ENCODE measurements around the gene KCNC3.

The KCNC3 gene

GRCh38 chr19:50266896-50267295, 62.3 kb downstream of the KCNC3 start:
- peaks cover 5% of the 10 kb centered on the region for H3K36me3 ChIP-seq (ENCODE audit: insufficient read depth, insufficient read length, low read length)
- no peaks in the 10 kb centered on the region for H3K27me3 ChIP-seq (ENCODE audit: insufficient read depth, insufficient read length)
- DNase-seq (ENCODE audit: low read depth, low spot score), result peak; percentile 27
- peaks cover 7% of the 10 kb centered on the region for H3K4me1 ChIP-seq (ENCODE audit: insufficient read depth, insufficient read length)
- H3K9me3 ChIP-seq (ENCODE audit: insufficient read depth, low read length), result no peaks in the 10 kb centered on the region
- H3K9ac ChIP-seq (ENCODE audit: insufficient read length, low read depth), result peak overlapping the region; percentile 50
- TF ChIP-seq ZNF274 (IDR thresholded peaks at IDR 0.05; ENCODE audit: low read depth, low read length) (no peak), SUZ12 (IDR thresholded peaks at IDR 0.05; ENCODE audit: extremely low read depth, insufficient read depth, insufficient read length) (no peak), YY1 (IDR thresholded peaks at IDR 0.05; ENCODE audit: insufficient read depth, insufficient read length) (no peak)
- H3K4me3 ChIP-seq (ENCODE audit: insufficient read length, low read depth), result no peak overlapping the region

- H3K4me3 ChIP-seq (ENCODE audit: insufficient read length, low read depth), result no peak overlapping the region
- no peak for TF ChIP-seq SUZ12 (IDR thresholded peaks at IDR 0.05; ENCODE audit: extremely low read depth, insufficient read depth, insufficient read length)
- no peak for TF ChIP-seq YY1 (IDR thresholded peaks at IDR 0.05; ENCODE audit: insufficient read depth, insufficient read length)
- no peak for TF ChIP-seq ZNF274 (IDR thresholded peaks at IDR 0.05; ENCODE audit: low read depth, low read length)
- no peaks in the 10 kb centered on the region for H3K9me3 ChIP-seq (ENCODE audit: insufficient read depth, low read length)
- peaks cover 5% of the 10 kb centered on the region for H3K36me3 ChIP-seq (ENCODE audit: insufficient read depth, insufficient read length, low read length)
- H3K9ac ChIP-seq (ENCODE audit: insufficient read length, low read depth), result no peak overlapping the region
- no peak for DNase-seq (ENCODE audit: low read depth, low spot score)
- peaks cover 7% of the 10 kb centered on the region for H3K4me1 ChIP-seq (ENCODE audit: insufficient read depth, insufficient read length)
- H3K27me3 ChIP-seq (ENCODE audit: insufficient read depth, insufficient read length), result no peaks in the 10 kb centered on the region
Measured at GRCh38 chr19:50266041-50266440, 63.1 kb downstream of the KCNC3 start.

DNA sequence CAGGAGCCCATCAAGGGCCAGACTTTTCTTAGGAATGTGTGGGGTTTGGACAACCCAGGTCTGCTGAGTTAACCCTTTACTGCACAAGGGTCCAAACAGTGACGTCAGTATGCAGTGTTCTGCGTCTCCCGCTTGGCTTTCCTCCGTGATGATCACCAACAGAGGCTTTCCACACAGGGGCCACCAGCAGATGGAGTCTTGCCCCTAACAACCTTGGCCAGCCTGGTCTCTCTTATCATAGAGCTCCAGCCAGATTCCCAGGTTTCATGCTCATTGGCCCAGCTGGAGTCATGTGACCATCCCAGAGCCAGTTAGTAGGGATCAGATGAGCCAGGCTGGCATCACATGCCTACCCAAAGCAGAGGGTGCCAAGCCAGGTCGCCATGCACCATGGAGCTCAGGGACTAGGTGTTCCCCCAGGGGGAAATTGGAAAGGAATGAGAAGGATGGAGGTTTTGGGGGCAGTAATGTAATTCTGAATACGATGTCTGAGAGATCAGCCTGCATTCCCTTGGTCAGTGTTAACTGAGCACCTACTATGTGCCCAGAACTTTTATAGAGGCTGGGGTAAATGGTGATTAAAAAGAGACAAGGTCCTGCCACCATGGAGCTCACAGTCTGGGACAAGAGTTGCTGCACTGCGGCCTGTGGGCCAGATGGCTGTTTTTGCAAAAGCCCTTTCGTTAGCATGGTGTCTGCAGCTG, 64.5 kb downstream of the KCNC3 start:
- Histone ChIP-seq H3K9me3 (ENCODE audit: insufficient read depth, low read length) (no peaks in the 10 kb centered on the region), H3K27me3 (ENCODE audit: insufficient read depth, insufficient read length) (no peaks in the 10 kb centered on the region), H3K36me3 (ENCODE audit: insufficient read depth, insufficient read length, low read length) (peaks cover 5% of the 10 kb centered on the region), H3K4me1 (ENCODE audit: insufficient read depth, insufficient read length) (peaks cover 7% of the 10 kb centered on the region), H3K4me3 (ENCODE audit: insufficient read length, low read depth) (no peak overlapping the region), H3K9ac (ENCODE audit: insufficient read length, low read depth) (no peak overlapping the region)
- no peak for DNase-seq (ENCODE audit: low read depth, low spot score)
- TF ChIP-seq YY1 (IDR thresholded peaks at IDR 0.05; ENCODE audit: insufficient read depth, insufficient read length), result no peak
- TF ChIP-seq SUZ12 (IDR thresholded peaks at IDR 0.05; ENCODE audit: extremely low read depth, insufficient read depth, insufficient read length), result no peak
- TF ChIP-seq ZNF274 (IDR thresholded peaks at IDR 0.05; ENCODE audit: low read depth, low read length), result no peak

- Histone ChIP-seq H3K36me3 (ENCODE audit: insufficient read depth, insufficient read length, low read length) (no peaks in the 10 kb centered on the region), H3K27me3 (ENCODE audit: insufficient read depth, insufficient read length) (no peaks in the 10 kb centered on the region), H3K9me3 (ENCODE audit: insufficient read depth, low read length) (no peaks in the 10 kb centered on the region), H3K4me1 (ENCODE audit: insufficient read depth, insufficient read length) (peaks cover 7% of the 10 kb centered on the region), H3K4me3 (ENCODE audit: insufficient read length, low read depth) (no peak overlapping the region), H3K9ac (ENCODE audit: insufficient read length, low read depth) (no peak overlapping the region)
- DNase-seq (ENCODE audit: low read depth, low spot score), result no peak
- TF ChIP-seq ZNF274 (IDR thresholded peaks at IDR 0.05; ENCODE audit: low read depth, low read length) (no peak), YY1 (IDR thresholded peaks at IDR 0.05; ENCODE audit: insufficient read depth, insufficient read length) (no peak), SUZ12 (IDR thresholded peaks at IDR 0.05; ENCODE audit: extremely low read depth, insufficient read depth, insufficient read length) (no peak)
Measured at GRCh38 chr19:50263176-50263575, 66.0 kb downstream of the KCNC3 start.

All from NT2/D1 (cell line).